Upper lobe of left lung (tissue), 4 donors: ENCODE measurements around the gene CCNI.

Experiments used
- EP300 ChIP-seq, 4 donors: sonication (generic); formaldehyde crosslinking; IDR thresholded peaks; one replicate each; pipeline ENCODE4 v1.5.1; 2017; ENCODE audit warnings: antibody characterized with exemption in 4 of 4, control low read depth in 2 of 4
- POLR2A ChIP-seq, 4 donors: fragments of 450-650 bp; IDR thresholded peaks; one replicate each; pipeline ENCODE4 v1.5.1; 2016 to 2017; ENCODE audit warnings: antibody characterized with exemption in 4 of 4, mild to moderate bottlenecking in 2 of 4
- POLR2AphosphoS5 ChIP-seq, 2 donors: sonication (generic); formaldehyde crosslinking; IDR thresholded peaks; one replicate each; pipeline ENCODE4 v1.5.1; 2017; ENCODE audit warnings: antibody characterized with exemption in 2 of 2
- TF ChIP-seq, protein P1 (sequence below), 6 experiments: fragments of 450-650 bp in 4 of 6; fragments of 200-600 bp in 2 of 6; sonication (generic) in 2 of 6; IDR thresholded peaks; one replicate each; pipeline ENCODE4 v1.5.1; 2016 to 2019; ENCODE audit warnings: antibody characterized with exemption in 6 of 6

- TF ChIP-seq POLR2AphosphoS5 (IDR thresholded peaks at IDR 0.05) (no peak), EP300 (IDR thresholded peaks at IDR 0.05) (no peak), POLR2A (IDR thresholded peaks at IDR 0.05) (no peak)
- TF ChIP-seq, protein P1, sequence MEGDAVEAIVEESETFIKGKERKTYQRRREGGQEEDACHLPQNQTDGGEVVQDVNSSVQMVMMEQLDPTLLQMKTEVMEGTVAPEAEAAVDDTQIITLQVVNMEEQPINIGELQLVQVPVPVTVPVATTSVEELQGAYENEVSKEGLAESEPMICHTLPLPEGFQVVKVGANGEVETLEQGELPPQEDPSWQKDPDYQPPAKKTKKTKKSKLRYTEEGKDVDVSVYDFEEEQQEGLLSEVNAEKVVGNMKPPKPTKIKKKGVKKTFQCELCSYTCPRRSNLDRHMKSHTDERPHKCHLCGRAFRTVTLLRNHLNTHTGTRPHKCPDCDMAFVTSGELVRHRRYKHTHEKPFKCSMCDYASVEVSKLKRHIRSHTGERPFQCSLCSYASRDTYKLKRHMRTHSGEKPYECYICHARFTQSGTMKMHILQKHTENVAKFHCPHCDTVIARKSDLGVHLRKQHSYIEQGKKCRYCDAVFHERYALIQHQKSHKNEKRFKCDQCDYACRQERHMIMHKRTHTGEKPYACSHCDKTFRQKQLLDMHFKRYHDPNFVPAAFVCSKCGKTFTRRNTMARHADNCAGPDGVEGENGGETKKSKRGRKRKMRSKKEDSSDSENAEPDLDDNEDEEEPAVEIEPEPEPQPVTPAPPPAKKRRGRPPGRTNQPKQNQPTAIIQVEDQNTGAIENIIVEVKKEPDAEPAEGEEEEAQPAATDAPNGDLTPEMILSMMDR (IDR thresholded peaks at IDR 0.05) = no peak
These were observed 68.9 kb downstream of the CCNI start for GRCh38 chr4:77006753-77007353.
